Measurements from ENCODE around the gene PNPLA2. TPM values are rescaled to one million over a fixed set of nuclear protein-coding genes. Genes with fewer than 3 reads are reported as not detected.

The PNPLA2 gene
- total and polyA plus RNA-seq, 2 of the 8 experiments (the other 6 are each of a cell fraction or from before 2014, with no cell fraction given) = 30.9 to 62.1 TPM

DNA sequence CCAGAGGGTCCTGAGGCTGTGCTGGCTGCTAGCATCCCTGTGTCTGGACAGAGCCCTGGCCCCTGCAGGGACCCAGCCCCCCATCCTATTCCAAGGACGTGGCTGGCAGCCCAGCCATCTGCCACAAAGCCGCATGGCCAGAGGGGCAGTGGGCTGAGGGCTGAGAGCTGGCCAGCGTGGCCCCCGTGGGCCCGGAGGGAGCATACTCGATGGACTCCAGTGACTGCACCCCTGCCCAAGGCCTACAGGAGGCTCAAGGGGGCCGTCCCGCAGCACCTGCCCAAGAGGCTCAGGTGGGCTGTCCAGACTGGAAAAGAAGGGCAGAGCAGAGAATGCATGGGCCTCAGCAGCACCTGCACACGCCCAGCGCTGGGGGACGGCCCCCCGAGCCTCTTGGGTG, 37.1 kb downstream of the PNPLA2 start:
- H4K20me1 ChIP-seq (replicated peaks in 1 of 2; ENCODE audit: control insufficient read depth in 1 of 2, insufficient read depth in 2 of 2, low read length in 2 of 2) = peaks cover 24 to 60% of the 10 kb centered on the region in 2 experiments
- no peak overlapping the region for H3K56ac ChIP-seq (replicated peaks; ENCODE audit: insufficient read length, low read depth, low read length)
- DNase-seq (ENCODE audit: low read depth in 1 of 2, low spot score in 2 of 2) (peak in 1 of 2 experiments; percentile 53), FAIRE-seq (no peak)
- no peak overlapping the region for H4K91ac ChIP-seq (replicated peaks; ENCODE audit: insufficient read length, low read length)
- H3K9me3 ChIP-seq (ENCODE audit: insufficient read depth in 2 of 2, low read depth in 1 of 2, low read length in 1 of 2) = no peaks in the 10 kb centered on the region
- H3K36me3 ChIP-seq (ENCODE audit: control insufficient read depth in 2 of 4, insufficient read depth in 4 of 4, low read length in 3 of 4) = no peaks in the 10 kb centered on the region
- H3K23me2 ChIP-seq (ENCODE audit: low read depth, low read length) = peaks cover 5% of the 10 kb centered on the region; the same call in 1 of the 2 replicates
- no peak overlapping the region for H4K5ac ChIP-seq (ENCODE audit: insufficient read length, low read depth, low read length)
- no peak overlapping the region for H3K4me2 ChIP-seq (ENCODE audit: insufficient read depth in 1 of 2, low read depth in 2 of 2, low read length in 2 of 2)
- H2AFZ ChIP-seq (ENCODE audit: low read length) = no peak overlapping the region
- H3K14ac ChIP-seq (ENCODE audit: insufficient read length) = no peak overlapping the region
- no peak overlapping the region for H3K4me3 ChIP-seq (ENCODE audit: extremely low read depth in 1 of 4, insufficient read depth in 2 of 4, low read depth in 3 of 4, low read length in 4 of 4)
- CTCF ChIA-PET (ENCODE audit: partially characterized antibody) = interaction anchor here (1.0 to 10.5 kb wide), 11 partner anchors 9 to 195 kb away, joined by 3 to 74 read pairs (median 4); partner anchors contain the start of gene TSPAN4
- peaks cover 0 to 23% (median 17%) of the 10 kb centered on the region in 4 experiments; a peak in 6 of 7 replicates for H3K4me1 ChIP-seq (replicated peaks in 1 of 4; ENCODE audit: control insufficient read depth in 3 of 4, insufficient read depth in 4 of 4, low read length in 3 of 4)
- no peak overlapping the region for H2BK12ac ChIP-seq (ENCODE audit: low read depth, low read length)
- no peak overlapping the region for H2AK5ac ChIP-seq (ENCODE audit: low read depth, low read length)
- no peak overlapping the region for H4K8ac ChIP-seq (ENCODE audit: extremely low read depth, insufficient read depth, low read length)
- no peak overlapping the region for H3K9ac ChIP-seq (replicated peaks in 1 of 4; ENCODE audit: extremely low read depth in 1 of 4, low read depth in 3 of 4, low read length in 3 of 4)
- no peaks in the 10 kb centered on the region; a peak in 1 of 4 replicates for H3K79me2 ChIP-seq (ENCODE audit: control insufficient read depth in 1 of 2, insufficient read depth in 2 of 2, low read length in 2 of 2)
- no peak overlapping the region for H2BK20ac ChIP-seq (ENCODE audit: low read length)
- POLR2A ChIA-PET (ENCODE audit: partially characterized antibody) = interaction anchor here (0.8 to 13.8 kb wide), 5 partner anchors 12 to 195 kb away, joined by 3 to 234 read pairs (median 4); partner anchors contain the start of genes CD151, POLR2L, RPLP2 and TSPAN4
- H3K4ac ChIP-seq (replicated peaks; ENCODE audit: insufficient read length, low read depth, low read length) = no peak overlapping the region
- no peak overlapping the region for H3K23ac ChIP-seq (ENCODE audit: insufficient read length)
- H3K27me3 ChIP-seq (replicated peaks in 1 of 4; ENCODE audit: control insufficient read depth in 3 of 4, extremely low read depth in 1 of 4, insufficient read depth in 3 of 4, low read length in 3 of 4) = peaks cover 0 to 2% (median under 1%) of the 10 kb centered on the region in 4 experiments; a peak in 3 of 7 replicates
- H3K27ac ChIP-seq (ENCODE audit: low read depth, low read length) = no peak overlapping the region
- 95% methylated on average over 8 of the region's 12 CpGs; no CpG with 5 or more reads in 1 of the 2 experiments for WGBS, 2 experiments (ENCODE audit: extremely low coverage in 1 of 2, insufficient coverage in 1 of 2, insufficient read length in 1 of 2, insufficient replicate concordance in 2 of 2, low coverage in 1 of 2, low lambda C conversion rate in 2 of 2, missing lambda C conversion rate in 1 of 2)
- H2BK120ac ChIP-seq (replicated peaks; ENCODE audit: low read depth, low read length) = no peak overlapping the region
- H2BK5ac ChIP-seq (ENCODE audit: low read depth, low read length) = no peak overlapping the region
- H3K79me1 ChIP-seq (ENCODE audit: low read depth, low read length) = peaks cover 5% of the 10 kb centered on the region
- H2BK15ac ChIP-seq (ENCODE audit: low read length) = no peak overlapping the region
- no peak overlapping the region for H3K18ac ChIP-seq (ENCODE audit: extremely low read depth, low read length)
- TF ChIP-seq EGR1 (IDR thresholded peaks at IDR 0.05; ENCODE audit: borderline replicate concordance, low read depth, low read length) (no peak), BACH1 (IDR thresholded peaks at IDR 0.05; ENCODE audit: low read length) (no peak), SUZ12 (IDR thresholded peaks at IDR 0.05; ENCODE audit: low read length) (no peak), TAF7 (optimal IDR thresholded peaks at IDR 0.05; ENCODE audit: borderline replicate concordance, low read depth, low read length) (no peak), NANOG (IDR thresholded peaks at IDR 0.05; ENCODE audit: insufficient read depth, low read depth, low read length, poor library complexity, severe bottlenecking) (no peak), SAP30 (IDR thresholded peaks at IDR 0.05; ENCODE audit: insufficient read depth, insufficient replicate concordance, low read length) (no peak), RAD21 (IDR thresholded peaks at IDR 0.05 in 1 of 2, conservative IDR thresholded peaks at IDR 0.05 in 1 of 2; ENCODE audit: low read depth in 2 of 2, low read length in 2 of 2) (no peak), BCL11A (IDR thresholded peaks at IDR 0.05; ENCODE audit: low read depth in 2 of 2, low read length in 2 of 2) (no peak), RBBP5 (IDR thresholded peaks at IDR 0.05; ENCODE audit: borderline replicate concordance, low read depth, low read length) (no peak)
- TF ChIP-seq, protein P1, sequence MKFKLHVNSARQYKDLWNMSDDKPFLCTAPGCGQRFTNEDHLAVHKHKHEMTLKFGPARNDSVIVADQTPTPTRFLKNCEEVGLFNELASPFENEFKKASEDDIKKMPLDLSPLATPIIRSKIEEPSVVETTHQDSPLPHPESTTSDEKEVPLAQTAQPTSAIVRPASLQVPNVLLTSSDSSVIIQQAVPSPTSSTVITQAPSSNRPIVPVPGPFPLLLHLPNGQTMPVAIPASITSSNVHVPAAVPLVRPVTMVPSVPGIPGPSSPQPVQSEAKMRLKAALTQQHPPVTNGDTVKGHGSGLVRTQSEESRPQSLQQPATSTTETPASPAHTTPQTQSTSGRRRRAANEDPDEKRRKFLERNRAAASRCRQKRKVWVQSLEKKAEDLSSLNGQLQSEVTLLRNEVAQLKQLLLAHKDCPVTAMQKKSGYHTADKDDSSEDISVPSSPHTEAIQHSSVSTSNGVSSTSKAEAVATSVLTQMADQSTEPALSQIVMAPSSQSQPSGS (IDR thresholded peaks at IDR 0.05; ENCODE audit: low read length) = no peak

All from H1 (cell line).